ENCODE data around the gene ZNF181.

ZNF181 gene

DNA sequence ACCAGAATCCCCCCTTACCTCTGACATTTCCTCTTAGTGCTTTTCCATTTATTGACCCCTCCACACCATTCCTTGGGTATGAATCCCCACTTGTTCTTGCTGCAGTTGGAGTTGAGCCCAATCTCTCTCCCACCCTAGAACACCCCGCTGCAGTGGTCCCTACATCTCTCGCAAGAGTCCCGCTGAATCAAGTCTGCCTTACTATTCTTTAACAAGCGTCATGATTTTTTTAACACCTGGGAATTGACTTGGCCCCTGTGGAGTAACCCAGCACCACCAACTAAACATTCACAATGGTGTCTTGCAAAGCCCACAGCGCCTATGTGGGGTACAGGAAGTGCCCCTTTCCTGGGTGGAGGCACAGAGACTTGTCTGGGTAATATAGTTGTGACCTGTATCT lies 52.2 kb downstream of the ZNF181 start:
- no peaks in the 10 kb centered on the region for H3K4me1 Mint-ChIP-seq
- no peak overlapping the region for H3K27ac Mint-ChIP-seq
- peaks cover 8% of the 10 kb centered on the region for H3K27me3 Mint-ChIP-seq
- H3K4me3 Mint-ChIP-seq, result no peak overlapping the region
- peaks cover 8% of the 10 kb centered on the region for H3K9me3 Mint-ChIP-seq
- no peak for ATAC-seq
- no peaks in the 10 kb centered on the region for H3K36me3 Mint-ChIP-seq

DNA sequence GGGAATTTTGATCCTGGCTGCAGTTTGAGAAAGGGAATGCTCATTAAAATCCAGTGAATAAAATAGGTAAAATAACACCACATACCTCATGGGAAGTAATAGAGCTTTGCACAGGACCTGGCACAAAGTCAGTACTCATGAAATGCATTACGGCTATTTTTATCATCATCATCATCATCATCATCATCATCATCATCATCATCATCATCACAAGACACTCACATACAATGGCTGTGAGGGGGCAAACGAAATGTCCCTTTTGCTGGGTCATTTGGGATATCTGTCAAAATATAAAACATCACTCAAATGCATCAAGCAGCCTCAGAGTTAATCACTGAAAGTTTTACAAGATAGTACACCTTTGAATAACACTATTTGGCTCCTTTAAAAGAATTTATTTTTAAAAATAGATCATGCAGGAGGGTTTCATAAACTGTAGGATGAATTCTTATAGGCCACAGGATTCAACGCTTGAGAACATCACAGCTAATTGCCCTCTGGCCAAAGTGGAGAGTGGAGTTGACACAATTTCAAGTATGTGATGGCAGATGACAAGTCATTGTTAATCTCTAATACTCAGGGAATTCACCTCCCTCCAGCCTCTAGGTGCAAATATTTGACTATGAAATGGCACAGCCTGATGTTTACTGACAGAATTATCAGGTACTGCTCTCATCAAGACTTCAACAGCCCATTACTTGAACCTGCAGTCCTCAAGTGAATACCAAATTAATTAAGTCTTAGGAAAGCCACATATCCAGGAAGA lies 53.2 kb downstream of the ZNF181 start:
- ATAC-seq, result no peak
- Mint-ChIP-seq H3K27me3 (peaks cover 8% of the 10 kb centered on the region), H3K4me3 (no peak overlapping the region), H3K9me3 (peaks cover 8% of the 10 kb centered on the region), H3K36me3 (no peaks in the 10 kb centered on the region), H3K27ac (no peak overlapping the region), H3K4me1 (no peaks in the 10 kb centered on the region)

DNA sequence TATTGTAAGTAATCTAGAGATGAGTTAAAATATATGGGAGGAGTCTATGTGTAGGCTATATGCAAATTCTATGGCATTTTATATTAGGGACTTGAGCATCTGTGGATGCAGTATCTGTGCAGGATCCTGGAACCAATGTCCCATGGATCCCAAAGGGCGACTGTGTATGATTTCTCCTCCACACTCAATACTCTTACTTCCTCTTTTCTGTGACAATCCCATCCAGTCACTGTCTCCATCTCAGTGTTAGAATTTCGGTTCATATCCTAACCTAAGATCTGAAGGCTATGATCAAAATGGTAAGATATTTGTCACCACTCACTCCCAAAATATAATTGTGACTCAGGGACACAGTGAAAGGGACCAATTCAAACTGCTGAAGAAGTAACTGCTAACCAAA lies 54.0 kb downstream of the ZNF181 start:
- H3K27ac Mint-ChIP-seq, result no peak overlapping the region
- no peak for ATAC-seq
- H3K36me3 Mint-ChIP-seq, result no peaks in the 10 kb centered on the region
- H3K4me3 Mint-ChIP-seq, result no peak overlapping the region
- H3K4me1 Mint-ChIP-seq, result peaks cover 3% of the 10 kb centered on the region
- peaks cover 8% of the 10 kb centered on the region for H3K9me3 Mint-ChIP-seq
- peaks cover 8% of the 10 kb centered on the region for H3K27me3 Mint-ChIP-seq

DNA sequence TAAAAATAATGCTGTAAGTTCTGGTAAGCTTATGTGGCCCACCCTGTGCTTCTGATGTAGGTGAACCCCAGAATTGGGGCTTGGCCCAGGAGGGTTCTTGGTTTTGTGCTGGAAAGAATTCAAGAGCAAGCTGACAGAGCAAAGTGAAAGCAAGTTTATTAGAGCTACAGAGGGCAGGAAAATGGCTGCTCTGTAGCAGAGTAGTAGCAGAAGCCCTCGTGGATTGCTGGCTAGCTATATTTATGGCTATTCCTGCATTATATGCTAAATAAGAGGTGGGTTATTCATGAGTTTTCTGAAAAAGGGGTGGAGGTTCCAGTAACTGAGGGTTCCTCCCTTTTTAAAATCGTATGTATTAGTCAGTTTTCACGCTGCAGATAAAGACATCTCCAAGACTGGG lies 59.5 kb downstream of the ZNF181 start:
- Mint-ChIP-seq H3K36me3 (no peaks in the 10 kb centered on the region), H3K27me3 (peaks cover 8% of the 10 kb centered on the region), H3K4me1 (peaks cover 12% of the 10 kb centered on the region), H3K9me3 (peaks cover 7% of the 10 kb centered on the region), H3K27ac (peak overlapping the region; percentile 20), H3K4me3 (no peak overlapping the region)
- ATAC-seq, result no peak

DNA sequence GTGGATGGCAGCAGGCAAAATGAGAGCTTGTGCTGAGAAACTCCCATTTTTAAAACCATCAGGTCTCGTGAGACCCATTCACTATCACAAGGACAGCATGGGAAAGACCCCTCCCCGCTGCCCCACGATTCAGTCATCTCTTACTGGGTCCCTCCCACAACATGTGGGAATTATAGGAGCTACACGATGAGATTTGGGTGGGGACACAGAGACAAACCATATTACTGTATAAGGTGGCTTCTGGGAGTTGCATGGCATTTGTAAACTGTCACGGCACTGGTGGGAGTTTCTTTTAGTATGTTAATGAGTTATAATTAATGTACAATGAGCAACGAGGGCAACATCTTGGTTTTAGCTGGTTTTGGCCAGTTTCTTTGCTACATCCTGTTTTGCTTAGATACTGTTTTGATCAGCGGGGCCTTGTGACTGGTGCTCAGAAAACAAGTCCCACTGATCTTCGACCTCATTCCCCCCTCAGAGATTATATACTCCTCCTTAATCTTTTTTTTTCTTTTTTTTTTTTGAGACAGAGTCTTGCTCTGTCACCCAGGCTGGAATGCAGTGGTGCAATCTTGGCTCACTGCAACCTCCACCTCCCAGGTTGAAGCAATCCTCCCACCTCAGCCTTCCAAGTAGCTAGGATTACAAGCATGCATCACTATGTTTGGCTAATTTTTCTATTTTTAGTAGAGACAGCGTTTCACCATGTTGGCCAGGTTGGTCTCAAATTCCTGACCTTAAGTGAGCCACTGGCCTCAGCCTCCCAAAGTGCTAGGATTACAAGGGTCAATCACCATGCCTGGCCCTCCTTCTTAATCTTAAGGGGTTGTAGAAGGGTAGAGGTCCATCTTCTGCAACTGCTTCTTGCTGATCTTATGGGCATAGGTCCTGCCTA lies 60.3 kb downstream of the ZNF181 start:
- no peak overlapping the region for H3K4me3 Mint-ChIP-seq
- peaks cover 8% of the 10 kb centered on the region for H3K27me3 Mint-ChIP-seq
- ATAC-seq, result no peak
- no peaks in the 10 kb centered on the region for H3K36me3 Mint-ChIP-seq
- H3K27ac Mint-ChIP-seq, result peak overlapping the region; percentile 20
- peaks cover 12% of the 10 kb centered on the region for H3K4me1 Mint-ChIP-seq
- peaks cover 7% of the 10 kb centered on the region for H3K9me3 Mint-ChIP-seq

Measured in stimulated activated memory B cell treated with anti-CD40 and anti-IgM and Interleukin-4, amounts not matched to agents 10 μg/mL and 1 μg/mL and 100 μg/mL, for 72 hours (primary cell).